Endometrial microvascular endothelial cells (primary cell): ENCODE results near the gene RIBC2. TPM values are rescaled to one million over a fixed set of nuclear protein-coding genes. Genes with fewer than 3 reads are reported as not detected.
"Not testable (repeated sequence)": the region's sequence is repeated elsewhere in the genome, so short reads cannot be mapped to it uniquely, and the experiment has no call there.

ENCODE experiments used
- in situ Hi-C: cut with HindIII; loops from 2 replicates; pipeline ENCODE4 v1.10.0; 2017; ENCODE audit warnings: low sequenced_read_pairs, low pct_unique_long_range_greater_than_20kb; ENCODE audit errors: inconsistent ontology term
- total RNA-seq: library from RNA; depleted of rRNA; stranded (reverse); fragments of >200 nt; gene quantifications from one replicate; pipeline ENCODE4 v1.2.3, GENCODE V29; 2015; ENCODE audit errors: inconsistent ontology term

Gene RIBC2
- total RNA-seq, 1 donor from 2014 or later, result 7.8 TPM

DNA sequence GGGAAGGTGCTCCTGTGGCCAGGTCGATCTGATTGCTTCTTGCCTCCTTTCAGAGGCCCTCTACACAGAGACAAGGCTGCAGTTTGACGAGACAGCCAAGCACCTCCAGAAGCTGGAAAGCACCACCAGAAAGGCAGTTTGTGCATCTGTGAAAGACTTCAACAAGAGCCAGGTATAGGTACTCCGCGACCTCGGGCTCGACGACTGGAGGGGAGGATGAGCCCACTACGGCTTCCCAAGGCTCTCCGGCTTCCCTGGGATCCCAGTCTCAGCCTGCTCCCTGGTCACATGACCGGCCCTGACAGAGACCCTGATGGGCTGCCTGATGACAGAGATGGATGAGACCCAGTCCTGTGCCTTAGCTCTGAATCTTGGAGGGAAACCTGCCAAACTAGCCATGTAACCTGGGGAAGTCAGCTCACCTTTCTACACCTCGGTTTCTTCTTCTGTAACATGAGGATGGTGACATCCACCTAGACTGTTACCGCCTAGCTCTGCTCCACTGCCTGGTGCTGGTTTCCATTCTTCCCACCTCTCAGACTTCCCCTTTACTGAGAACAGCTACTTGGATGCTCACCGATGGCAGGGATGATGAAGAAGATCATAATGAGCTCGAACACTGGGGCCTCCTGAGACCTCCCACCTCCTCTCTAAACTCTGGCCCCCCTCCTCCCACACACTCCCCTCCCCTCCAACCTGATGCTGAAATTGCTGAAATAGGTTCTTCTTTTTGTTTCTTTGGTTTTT, 8.9 kb downstream of the RIBC2 start:
- in situ Hi-C loops, result no loop called here

GRCh38 chr22:45423524-45423923, 10.0 kb downstream of the RIBC2 start:
- in situ Hi-C loops, result no loop called here

DNA sequence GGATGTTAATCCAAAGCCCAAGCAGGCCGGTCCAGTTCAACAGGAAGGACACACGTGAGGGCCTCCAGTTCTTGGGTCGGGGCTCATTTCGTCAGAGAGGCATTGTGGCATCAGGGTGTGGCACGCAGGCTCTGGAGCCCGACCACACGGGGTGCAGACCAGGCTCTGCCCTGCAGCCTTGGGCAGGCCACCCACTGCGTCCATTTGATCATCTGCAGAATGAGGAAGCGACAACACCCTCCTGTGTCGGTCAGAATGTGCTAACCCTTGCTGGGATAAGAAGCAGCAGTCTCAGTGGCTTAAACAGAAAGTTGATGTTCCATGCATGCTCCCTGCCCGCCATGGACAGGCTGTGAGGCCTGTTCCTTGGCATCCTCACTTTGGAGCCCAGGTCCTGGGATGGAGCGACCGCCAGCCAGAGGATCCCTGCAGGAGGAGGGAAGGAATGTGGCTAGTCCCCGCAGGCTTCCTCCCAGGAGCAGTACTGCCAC, 10.8 kb downstream of the RIBC2 start:
- in situ Hi-C loops, result no loop called here

DNA sequence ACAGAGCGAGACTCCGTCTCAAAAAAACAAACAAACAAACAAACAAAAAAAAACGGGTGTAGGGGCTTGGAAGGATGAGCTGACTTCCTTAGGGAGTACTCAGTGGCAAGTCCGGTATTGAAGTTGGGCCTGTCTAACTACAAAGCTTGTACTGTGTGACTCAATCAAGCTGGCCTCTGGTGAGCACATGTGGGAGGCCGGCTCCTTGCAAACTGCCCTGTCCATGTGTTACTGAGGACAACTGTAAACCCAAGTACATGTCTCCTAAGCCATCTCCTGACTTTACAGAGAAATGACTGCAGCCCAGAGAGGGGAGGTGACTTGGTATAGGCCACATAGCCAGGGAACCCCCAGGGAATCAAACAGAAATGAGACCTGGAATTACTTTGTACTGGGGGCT, 11.6 kb downstream of the RIBC2 start:
- in situ Hi-C loops, result no loop called here

- in situ Hi-C loops, result no loop called here
Measured at GRCh38 chr22:45425531-45426265, 12.2 kb downstream of the RIBC2 start.

GRCh38 chr22:45426387-45426786, 12.9 kb downstream of the RIBC2 start:
- in situ Hi-C loops, result no loop called here

GRCh38 chr22:45427114-45427513, 13.6 kb downstream of the RIBC2 start:
- in situ Hi-C loops, result no loop called here

GRCh38 chr22:45428391-45429385, 15.2 kb downstream of the RIBC2 start:
- in situ Hi-C loops, result no loop called here

- in situ Hi-C loops, result no loop called here
Measured at GRCh38 chr22:45429424-45429823, 15.9 kb downstream of the RIBC2 start.

GRCh38 chr22:45429981-45430775, 16.7 kb downstream of the RIBC2 start:
- in situ Hi-C loops, result no loop called here

DNA sequence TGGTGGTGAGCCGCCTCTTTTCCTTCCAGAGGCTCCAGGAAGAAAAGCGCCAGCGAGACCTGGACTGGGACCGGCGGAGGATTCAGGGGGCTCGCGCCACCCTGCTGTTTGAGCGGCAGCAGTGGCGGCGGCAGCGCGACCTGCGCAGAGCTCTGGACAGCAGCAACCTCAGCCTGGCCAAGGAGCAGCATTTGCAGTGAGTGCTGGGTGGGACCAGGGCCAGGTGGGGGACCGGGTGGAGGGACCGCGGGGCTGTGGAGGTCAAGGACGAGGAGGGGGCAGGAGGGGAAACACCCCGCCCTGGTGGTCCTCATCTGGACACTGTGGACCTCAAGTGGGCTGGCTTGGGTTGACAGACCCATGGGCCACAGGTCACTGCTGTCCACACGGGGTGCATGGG, 17.4 kb downstream of the RIBC2 start:
- in situ Hi-C loops, result no loop called here

- in situ Hi-C loops, result no loop called here
Measured at GRCh38 chr22:45434981-45435380, 21.5 kb downstream of the RIBC2 start.

DNA sequence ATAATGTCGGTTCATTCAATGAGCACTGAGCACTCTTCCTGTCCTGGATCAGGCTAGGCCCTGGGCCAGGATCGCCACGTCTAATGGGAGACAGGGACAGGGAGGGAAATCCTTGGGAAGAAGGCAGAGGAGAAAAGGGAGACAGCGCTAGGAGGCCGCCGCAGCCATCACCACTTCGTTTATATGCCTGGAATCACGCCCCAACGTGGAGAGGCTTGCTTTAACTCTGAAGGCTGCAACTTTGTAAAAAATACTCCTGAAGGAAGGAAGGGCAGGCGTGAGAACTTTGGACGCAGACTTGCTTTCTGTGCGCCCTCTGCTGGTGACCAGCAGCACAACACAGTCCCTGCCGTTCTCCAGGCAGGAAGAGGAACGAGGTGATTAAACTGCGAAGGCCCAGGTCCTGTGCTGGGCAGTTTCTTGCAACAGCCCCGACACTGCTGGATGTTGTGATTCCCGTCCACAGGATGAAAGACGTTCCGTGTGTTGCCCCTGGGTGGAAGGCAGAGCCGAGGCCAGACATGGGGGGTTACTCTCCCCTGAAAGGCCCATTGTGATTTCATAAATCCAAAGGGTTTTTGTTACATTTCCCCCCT, 22.1 kb downstream of the RIBC2 start:
- in situ Hi-C loops, result no loop called here

DNA sequence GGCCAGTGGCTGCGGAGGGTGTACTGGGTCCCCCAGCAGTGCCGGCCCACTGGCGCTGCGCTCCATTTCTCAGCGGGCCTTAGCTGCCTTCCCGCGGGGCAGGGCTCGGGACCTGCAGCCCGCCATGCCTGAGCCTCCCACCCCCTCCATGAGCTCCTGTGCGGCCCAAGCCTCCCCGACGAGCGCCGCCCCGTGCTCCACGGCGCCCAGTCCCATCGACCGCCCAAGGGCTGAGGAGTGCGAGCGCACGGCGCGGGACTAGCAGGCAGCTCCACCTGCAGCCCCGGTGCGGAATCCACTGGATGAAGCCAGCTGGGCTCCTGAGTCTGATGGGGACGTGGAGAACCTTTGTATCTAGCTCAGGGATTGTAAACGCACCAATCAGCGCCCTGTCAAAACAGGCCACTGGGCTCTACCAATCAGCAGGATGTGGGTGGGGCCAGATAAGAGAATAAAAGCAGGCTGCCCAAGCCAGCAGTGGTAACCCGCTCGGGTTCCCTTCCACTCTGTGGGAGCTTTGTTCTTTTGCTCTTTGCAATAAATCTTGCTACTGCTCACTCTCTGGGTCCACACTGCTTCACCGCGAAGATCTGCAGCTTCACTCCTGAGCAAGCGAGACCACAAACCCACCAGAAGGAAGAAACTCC, 23.5 kb downstream of the RIBC2 start:
- in situ Hi-C loops, result not testable (repeated sequence)

GRCh38 chr22:45438336-45438735, 24.8 kb downstream of the RIBC2 start:
- in situ Hi-C loops, result no loop called here

DNA sequence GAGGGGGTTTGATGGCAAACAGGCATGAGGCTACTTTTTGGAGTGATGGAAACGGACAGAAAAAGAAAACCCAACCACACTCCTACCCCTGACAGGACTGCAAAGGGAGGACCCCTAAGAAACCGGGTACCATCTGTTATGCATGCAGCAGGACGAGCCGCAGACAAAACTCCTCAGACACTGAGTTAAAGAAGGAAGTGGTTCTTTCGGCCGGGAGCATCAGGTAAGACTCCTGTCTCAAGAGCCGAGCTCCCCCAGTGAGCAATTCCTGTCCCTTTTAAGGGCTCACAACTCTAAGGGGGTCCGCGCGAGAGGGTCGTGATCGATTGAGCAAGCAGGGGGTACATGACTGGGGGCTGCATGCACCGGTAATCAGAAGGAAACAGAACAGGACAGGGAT, 27.2 kb downstream of the RIBC2 start:
- in situ Hi-C loops, result not testable (repeated sequence)

DNA sequence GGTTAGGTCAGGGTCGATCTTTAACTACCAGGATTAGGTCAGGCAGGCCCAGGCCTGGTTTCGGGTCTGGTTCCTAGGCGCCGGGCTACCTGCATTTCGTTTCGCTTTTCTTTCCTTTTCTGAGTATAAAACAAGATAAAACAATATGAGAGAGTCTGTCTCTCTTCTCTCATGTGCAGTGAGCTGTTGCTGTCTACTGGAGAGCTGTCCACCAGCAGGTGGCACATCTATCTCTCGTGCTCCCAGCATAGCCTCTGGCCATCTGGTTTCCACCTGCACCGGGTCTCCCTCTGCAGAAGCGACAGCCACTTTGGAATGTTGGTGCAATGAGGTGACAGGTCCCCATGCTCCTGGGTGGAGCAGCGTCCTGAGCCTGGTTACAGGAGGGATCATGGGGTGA, 27.6 kb downstream of the RIBC2 start:
- in situ Hi-C loops, result no loop called here

- in situ Hi-C loops, result no loop called here
Measured at GRCh38 chr22:45442116-45442515, 28.6 kb downstream of the RIBC2 start.
